SU-DHL-6 (cell line): ENCODE results near the gene ANXA4.

Experiments used
- H2AFZ ChIP-seq: fragments of 200-600 bp; sonication (generic); 2 replicates; pipeline ENCODE4 v1.6.1; 2014; ENCODE audit warnings: low read depth, mild to moderate bottlenecking, moderate library complexity, mixed read lengths, antibody characterized with exemption, low read length; ENCODE audit not compliant: severe bottlenecking
- H3F3A ChIP-seq: fragments of 200-600 bp; shearing (Covaris generic); 2 replicates; pipeline ENCODE4 v1.6.0; 2016; ENCODE audit warnings: antibody characterized with exemption, mild to moderate bottlenecking; ENCODE audit not compliant: insufficient read depth
- H3K27ac ChIP-seq: fragments of 200-600 bp; sonication (generic); 2 replicates; pipeline ENCODE4 v1.5.1; 2016; ENCODE audit warnings: low read depth, mild to moderate bottlenecking, low read length, moderate library complexity, mixed read lengths
- H3K27me3 ChIP-seq: fragments of 200-600 bp; sonication (generic), shearing (Covaris generic); 2 replicates; pipeline ENCODE4 v1.6.0; 2014; ENCODE audit warnings: mild to moderate bottlenecking, low read length
- H3K36me3 ChIP-seq: fragments of 200-600 bp; sonication (generic); 2 replicates; pipeline ENCODE4 v1.6.1; 2014; ENCODE audit warnings: mild to moderate bottlenecking, low read length, mixed read lengths
- H3K4me2 ChIP-seq: fragments of 300-600, 200-600 bp; shearing (Covaris generic), sonication (generic); 2 replicates; pipeline ENCODE4 v1.6.0; 2014; ENCODE audit warnings: low read length, low read depth, mild to moderate bottlenecking; ENCODE audit not compliant: poor library complexity, severe bottlenecking
- H3K4me3 ChIP-seq: fragments of 200-600 bp; sonication (generic); 2 replicates; pipeline ENCODE4 v1.5.1; 2014; ENCODE audit warnings: antibody characterized with exemption, low read length, mild to moderate bottlenecking, mixed read lengths; ENCODE audit not compliant: insufficient read depth, poor library complexity, severe bottlenecking
- H3K79me2 ChIP-seq: fragments of 200-600 bp; sonication (generic); 2 replicates; pipeline ENCODE4 v1.6.1; 2014; ENCODE audit warnings: mild to moderate bottlenecking, low read length, moderate library complexity; ENCODE audit not compliant: insufficient read depth
- H3K9ac ChIP-seq: fragments of 200-600 bp; sonication (generic); 2 replicates; pipeline ENCODE4 v1.7.0; 2014; ENCODE audit warnings: mild to moderate bottlenecking, low read length
- H3K9me2 ChIP-seq: fragments of 200-600 bp; sonication (generic); replicated peaks from 2 replicates; pipeline ENCODE4 v1.6.1; 2014; ENCODE audit warnings: low read length; ENCODE audit not compliant: insufficient read depth
- H3K9me3 ChIP-seq: fragments of 200-600 bp; sonication (generic); 2 replicates; pipeline ENCODE4 v1.6.1; 2014; ENCODE audit warnings: low read length, mixed read lengths; ENCODE audit not compliant: insufficient read depth
- H4K20me1 ChIP-seq: fragments of 200-600 bp; sonication (generic); 2 replicates; pipeline ENCODE4 v1.6.1; 2014; ENCODE audit warnings: low read depth, mild to moderate bottlenecking, antibody characterized with exemption, low read length, moderate library complexity, mixed read lengths
- CTCF ChIP-seq: fragments of 200-600 bp; sonication (generic); IDR thresholded peaks from one replicate; pipeline ENCODE4 v1.5.1; 2017; ENCODE audit warnings: antibody characterized with exemption, mild to moderate bottlenecking, low read length, moderate library complexity; ENCODE audit not compliant: insufficient read depth, poor library complexity, severe bottlenecking
- EZH2phosphoT487 ChIP-seq: fragments of 200-600 bp; sonication (generic), shearing (Covaris generic); conservative IDR thresholded peaks from 2 replicates; pipeline ENCODE4 v1.6.1; 2018; ENCODE audit warnings: mild to moderate bottlenecking, antibody characterized with exemption, low read length, moderate library complexity, mixed read lengths

ANXA4 gene

GRCh38 chr2:69774984-69775982, 33.3 kb downstream of the ANXA4 start:
- H2AFZ ChIP-seq, result no peak overlapping the region
- H3K4me2 ChIP-seq, result no peak overlapping the region
- no peaks in the 10 kb centered on the region for H3K9me2 ChIP-seq
- H4K20me1 ChIP-seq, result no peaks in the 10 kb centered on the region
- no peaks in the 10 kb centered on the region for H3K79me2 ChIP-seq
- H3K4me3 ChIP-seq, result no peak overlapping the region
- H3K9me3 ChIP-seq, result no peaks in the 10 kb centered on the region
- no peak overlapping the region for H3K27ac ChIP-seq
- TF ChIP-seq EZH2phosphoT487, result no peak
- no peak for TF ChIP-seq CTCF
- no peak overlapping the region for H3K9ac ChIP-seq
- no peaks in the 10 kb centered on the region for H3K27me3 ChIP-seq
- H3F3A ChIP-seq, result no peaks in the 10 kb centered on the region
- H3K36me3 ChIP-seq, result no peaks in the 10 kb centered on the region

- H3K36me3 ChIP-seq, result no peaks in the 10 kb centered on the region
- H2AFZ ChIP-seq, result no peak overlapping the region
- no peaks in the 10 kb centered on the region for H3K9me3 ChIP-seq
- no peaks in the 10 kb centered on the region for H3K79me2 ChIP-seq
- no peaks in the 10 kb centered on the region for H3F3A ChIP-seq
- H4K20me1 ChIP-seq, result no peaks in the 10 kb centered on the region
- no peak for TF ChIP-seq EZH2phosphoT487
- H3K27me3 ChIP-seq, result no peaks in the 10 kb centered on the region
- H3K4me3 ChIP-seq, result no peak overlapping the region
- H3K9ac ChIP-seq, result no peak overlapping the region
- H3K9me2 ChIP-seq, result no peaks in the 10 kb centered on the region
- H3K27ac ChIP-seq, result no peak overlapping the region
- H3K4me2 ChIP-seq, result no peak overlapping the region
Measured at GRCh38 chr2:69776886-69777785, 35.2 kb downstream of the ANXA4 start.

- Histone ChIP-seq H3K36me3 (no peaks in the 10 kb centered on the region), H4K20me1 (no peaks in the 10 kb centered on the region), H3K27ac (no peak overlapping the region), H3K9ac (no peak overlapping the region), H3K9me2 (no peaks in the 10 kb centered on the region), H3K9me3 (no peaks in the 10 kb centered on the region), H3K27me3 (no peaks in the 10 kb centered on the region), H3K4me2 (no peak overlapping the region), H2AFZ (no peak overlapping the region), H3F3A (no peaks in the 10 kb centered on the region), H3K79me2 (no peaks in the 10 kb centered on the region), H3K4me3 (no peak overlapping the region)
- no peak for TF ChIP-seq CTCF
- no peak for TF ChIP-seq EZH2phosphoT487
Measured at GRCh38 chr2:69777786-69778105, 35.8 kb downstream of the ANXA4 start.
